HEK293T (cell line): ENCODE data around the gene SMIM13.

Source experiments
- CTCF ChIA-PET: fragments of 350-600 bp; formaldehyde crosslinking; extraction: SDS; loops from one replicate; lab custom pipeline; 2021; ENCODE audit warnings: antibody characterized with exemption, inconsistent platforms; lab: Yijun Ruan, JAX
- POLR2A ChIA-PET: fragments of 350-600 bp; formaldehyde crosslinking; extraction: SDS; loops from one replicate; lab custom pipeline; 2020; ENCODE audit warnings: antibody characterized with exemption, inconsistent platforms; lab: Yijun Ruan, JAX
- DNase-seq: peaks from one replicate; pipeline ENCODE4 v3.0.0; 2012; ENCODE audit warnings: mixed read lengths; ENCODE audit errors: extremely low spot score
- ARNT ChIP-seq: fragments of 450-650 bp; IDR thresholded peaks from 2 replicates; pipeline ENCODE4 v1.6.1; 2017; ENCODE audit warnings: mild to moderate bottlenecking
- BHLHE40 ChIP-seq: fragments of 450-650 bp; IDR thresholded peaks from 2 replicates; pipeline ENCODE4 v1.6.1; 2016; ENCODE audit warnings: mild to moderate bottlenecking, moderate library complexity, borderline replicate concordance
- CTBP1 ChIP-seq: fragments of 450-650 bp; IDR thresholded peaks from 2 replicates; pipeline ENCODE4 v1.6.1; 2016; ENCODE audit warnings: borderline replicate concordance
- ELF4 ChIP-seq: fragments of 450-650 bp; IDR thresholded peaks from 2 replicates; pipeline ENCODE4 v1.6.1; 2017; ENCODE audit warnings: antibody characterized with exemption
- FOXA1 ChIP-seq: fragments of 450-650 bp; IDR thresholded peaks from 2 replicates; pipeline ENCODE4 v1.6.1; 2016; ENCODE audit warnings: mild to moderate bottlenecking
- FOXK2 ChIP-seq: fragments of 450-650 bp; IDR thresholded peaks from 2 replicates; pipeline ENCODE4 v1.6.1; 2016; ENCODE audit warnings: mild to moderate bottlenecking
- FOXM1 ChIP-seq: fragments of 450-650 bp; IDR thresholded peaks from 2 replicates; pipeline ENCODE4 v1.6.1; 2017; ENCODE audit warnings: mild to moderate bottlenecking, borderline replicate concordance
- HDGF ChIP-seq: fragments of 450-650 bp; IDR thresholded peaks from 2 replicates; pipeline ENCODE4 v1.6.1; 2017; ENCODE audit warnings: antibody characterized with exemption, borderline replicate concordance
- L3MBTL2 ChIP-seq: fragments of 450-650 bp; conservative IDR thresholded peaks from 2 replicates; pipeline ENCODE4 v1.6.1; 2016; ENCODE audit warnings: mild to moderate bottlenecking
- LEF1 ChIP-seq: fragments of 450-650 bp; IDR thresholded peaks from 2 replicates; pipeline ENCODE4 v1.6.1; 2017; ENCODE audit warnings: mild to moderate bottlenecking, borderline replicate concordance
- NFRKB ChIP-seq: fragments of 450-650 bp; IDR thresholded peaks from 2 replicates; pipeline ENCODE4 v1.6.1; 2016; ENCODE audit warnings: mild to moderate bottlenecking, moderate library complexity
- PKNOX1 ChIP-seq: fragments of 450-650 bp; IDR thresholded peaks from 2 replicates; pipeline ENCODE4 v1.6.1; 2016
- SP1 ChIP-seq: fragments of 450-650 bp; IDR thresholded peaks from 2 replicates; pipeline ENCODE4 v1.6.1; 2017
- SUZ12 ChIP-seq: fragments of 450-650 bp; IDR thresholded peaks from 2 replicates; pipeline ENCODE4 v1.6.1; 2016; ENCODE audit warnings: mild to moderate bottlenecking
- TARDBP ChIP-seq: fragments of 450-650 bp; IDR thresholded peaks from 2 replicates; pipeline ENCODE4 v1.6.1; 2016
- ZNF384 ChIP-seq: fragments of 450-650 bp; IDR thresholded peaks from 2 replicates; pipeline ENCODE4 v1.6.1; 2016

Gene SMIM13

GRCh38 chr6:11129908-11130565, 36.4 kb downstream of the SMIM13 start:
- ChIA-PET POLR2A (no interaction called here), CTCF (no interaction called here)
- no peak for TF ChIP-seq CTBP1
- TF ChIP-seq FOXK2, result no peak
- TF ChIP-seq ELF4, result no peak
- TF ChIP-seq HDGF, result no peak
- TF ChIP-seq NFRKB, result no peak
- no peak for TF ChIP-seq TARDBP
- TF ChIP-seq PKNOX1, result no peak
- no peak for DNase-seq

DNA sequence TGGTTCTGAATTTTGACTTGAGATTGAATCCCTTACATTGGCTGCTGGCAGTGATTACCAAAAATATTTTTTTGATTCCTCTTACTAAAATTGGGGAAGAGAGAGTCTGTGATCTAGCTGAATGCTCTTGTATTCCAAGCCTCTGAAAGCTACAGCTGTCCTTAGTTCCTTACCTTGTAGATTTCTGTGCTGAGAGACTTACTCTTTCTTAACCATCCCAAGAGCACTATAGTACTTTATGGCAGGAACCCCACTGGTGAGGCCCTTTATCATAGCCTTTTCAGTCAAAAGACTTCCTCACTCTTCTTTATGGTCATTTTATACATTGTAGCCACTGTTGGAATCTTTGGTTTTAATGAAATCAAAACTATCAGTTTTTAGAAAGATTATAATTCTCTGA, 37.0 kb downstream of the SMIM13 start:
- TF ChIP-seq SUZ12, result no peak
- ChIA-PET POLR2A (no interaction called here), CTCF (no interaction called here)
- DNase-seq, result no peak

DNA sequence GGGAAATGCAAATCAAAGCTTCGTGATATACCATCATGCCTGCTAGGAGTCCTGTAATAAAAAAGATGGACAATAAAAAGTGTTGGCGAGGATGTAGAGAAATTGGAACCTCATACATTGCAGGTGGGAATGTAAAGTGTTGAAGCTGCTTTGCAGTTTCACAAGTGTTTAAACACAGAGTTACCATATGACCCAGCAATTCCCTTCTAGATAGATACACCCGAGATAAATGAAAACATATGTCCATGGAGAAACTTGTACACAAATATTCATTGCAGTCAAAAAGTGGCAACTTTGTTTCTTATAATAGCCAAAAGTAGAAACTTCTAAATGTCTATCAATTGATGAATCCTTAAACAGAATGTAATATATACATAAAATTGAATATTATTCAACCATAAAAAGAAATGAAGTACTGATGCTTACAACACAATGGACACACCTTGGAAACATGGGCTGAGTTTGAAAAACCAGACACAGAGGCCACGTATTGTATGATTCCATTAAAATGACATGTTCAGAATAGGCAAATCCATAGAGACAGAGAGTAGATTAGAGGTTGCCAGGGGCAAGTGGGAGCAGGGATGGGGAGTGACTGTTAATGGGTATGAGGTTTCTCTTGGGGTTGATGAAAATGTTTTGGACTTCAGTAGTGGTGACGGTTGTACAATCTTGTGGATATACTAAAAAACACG, 38.7 kb downstream of the SMIM13 start:
- no peak for TF ChIP-seq FOXM1
- ChIA-PET CTCF (no interaction called here), POLR2A (no interaction called here)
- DNase-seq, result no peak

DNA sequence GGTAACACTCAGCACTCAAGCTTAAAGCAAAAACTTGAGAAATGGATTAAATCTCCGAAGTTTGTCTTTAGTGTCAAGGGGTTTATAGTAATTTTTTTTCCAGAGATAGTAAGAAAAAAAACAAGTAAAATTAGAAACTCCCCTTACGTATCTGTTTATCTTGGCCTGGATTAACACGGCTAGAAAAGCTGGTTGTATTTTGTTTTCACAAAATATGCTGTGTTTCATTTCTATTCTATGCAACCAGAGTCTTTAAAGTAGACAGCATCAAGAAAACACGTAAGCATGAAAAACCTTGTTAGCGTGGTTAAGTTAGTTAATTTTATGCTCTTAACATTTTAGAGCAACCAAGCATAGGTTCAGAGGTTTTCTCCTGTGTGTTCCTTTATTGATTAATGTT, 39.6 kb downstream of the SMIM13 start:
- POLR2A ChIA-PET, result no interaction called here

GRCh38 chr6:11136809-11137208, 43.2 kb downstream of the SMIM13 start:
- DNase-seq, result no peak
- ChIA-PET POLR2A (interaction anchor here (1.1 kb wide), 1 partner anchor 43 kb away, joined by 4 read pairs; the partner anchor contains the start of gene SMIM13), CTCF (interaction anchor here (0.9 to 1.2 kb wide), 2 partner anchors 24 to 394 kb away, joined by 3 read pairs; no protein-coding TSS in a partner anchor)
- no peak for TF ChIP-seq CTBP1
- TF ChIP-seq FOXK2, result no peak
- TF ChIP-seq SP1, result no peak
- TF ChIP-seq SUZ12, result no peak
- TF ChIP-seq FOXA1, result no peak
- TF ChIP-seq TARDBP, result no peak
- no peak for TF ChIP-seq LEF1
- TF ChIP-seq PKNOX1, result no peak
- TF ChIP-seq FOXM1, result no peak
- no peak for TF ChIP-seq L3MBTL2

More for the DNA sequence above, 39.6 kb downstream of the SMIM13 start:
- CTCF ChIA-PET, result no interaction called here
- DNase-seq, result no peak
- TF ChIP-seq SP1 (no peak), LEF1 (no peak), FOXK2 (no peak), ELF4 (no peak), L3MBTL2 (no peak), CTBP1 (no peak), ZNF384 (no peak), HDGF (no peak), FOXM1 (no peak), BHLHE40 (no peak), FOXA1 (no peak), ARNT (no peak), PKNOX1 (no peak), TARDBP (no peak), NFRKB (no peak), SUZ12 (no peak)

GRCh38 chr6:11139051-11139960, 45.7 kb downstream of the SMIM13 start:
- DNase-seq, result no peak
- ChIA-PET POLR2A (no interaction called here), CTCF (interaction anchor here (0.7 kb wide), 1 partner anchor 357 kb away, joined by 3 read pairs; no protein-coding TSS in a partner anchor)
- TF ChIP-seq FOXK2, result no peak
- TF ChIP-seq PKNOX1, result no peak
- no peak for TF ChIP-seq ELF4
- TF ChIP-seq CTBP1, result no peak
- TF ChIP-seq ZNF384, result no peak
- TF ChIP-seq SP1, result no peak
- no peak for TF ChIP-seq LEF1
- TF ChIP-seq FOXM1, result no peak
- no peak for TF ChIP-seq SUZ12
- no peak for TF ChIP-seq ARNT
- TF ChIP-seq BHLHE40, result no peak
- TF ChIP-seq TARDBP, result no peak
